ENCODE measurements around the gene SDHAF3. TPM values are rescaled to one million over a fixed set of nuclear protein-coding genes. Genes with fewer than 3 reads are reported as not detected.

The SDHAF3 gene
- total RNA-seq, 6 experiments from 2014 or later = 8.5 to 15.5 (median 12.1) TPM

- 82% methylated on average over 2 of the region's 2 CpGs for WGBS (ENCODE audit: insufficient coverage, low coverage, low lambda C conversion rate, missing lambda C conversion rate)
- Histone ChIP-seq H3K4me3 (no peak overlapping the region), H3K4me1 (peaks cover 0 to 4% (median 0%) of the 10 kb centered on the region in 4 donors), H3K27ac (no peak overlapping the region), H3K27me3 (no peaks in the 10 kb centered on the region), H3K36me3 (no peaks in the 10 kb centered on the region), H3K9me3 (no peaks in the 10 kb centered on the region)
- no peak for TF ChIP-seq CTCF (IDR thresholded peaks at IDR 0.05)
- no peak for TF ChIP-seq POLR2A (IDR thresholded peaks at IDR 0.05)
- ATAC-seq = no peak
- DNase-seq = no peak
- intact Hi-C loops (cut with DNase I) = no loop called here
These were observed 106.8 kb downstream of the SDHAF3 start for GRCh38 chr7:97224316-97224715.

GRCh38 chr7:97226541-97226940, 109.0 kb downstream of the SDHAF3 start:
- Histone ChIP-seq H3K4me1 (no peaks in the 10 kb centered on the region), H3K36me3 (no peaks in the 10 kb centered on the region), H3K9me3 (no peaks in the 10 kb centered on the region), H3K27me3 (no peaks in the 10 kb centered on the region), H3K4me3 (no peak overlapping the region), H3K27ac (no peak overlapping the region)
- WGBS (ENCODE audit: insufficient coverage, low coverage, low lambda C conversion rate, missing lambda C conversion rate) = 67% methylated on average over 3 of the region's 3 CpGs
- TF ChIP-seq POLR2A (IDR thresholded peaks at IDR 0.05) (no peak), CTCF (IDR thresholded peaks at IDR 0.05) (no peak)
- intact Hi-C loops (cut with DNase I) = no loop called here
- DNase-seq = no peak
- no peak for ATAC-seq

Other genes with a start within 250 kb of the SDHAF3 start
- gene DLX6, start 112.1 kb upstream of the SDHAF3 start, total RNA-seq = not detected
- gene DLX5, start 92.9 kb upstream of the SDHAF3 start, total RNA-seq = not detected

All from right lobe of liver (tissue), 6 donors.